Measurements from ENCODE around the gene SLC5A5.

Gene SLC5A5

GRCh38 chr19:17847538-17848366 lies 24.0 kb upstream of the SLC5A5 start, which contains the start of gene JAK3:
Gene JAK3, minus strand, starts transcription at chr19:17847982. Its CDS starts 3,565 bp downstream, at chr19:17844417.
- peak; percentile 82 for DNase-seq (ENCODE audit: low read depth)

- DNase-seq (ENCODE audit: low read depth) = no peak
Observed at GRCh38 chr19:17848595-17849292, 23.0 kb upstream of the SLC5A5 start.

- DNase-seq (ENCODE audit: low read depth) = no peak
Observed at GRCh38 chr19:17854061-17854460, 17.7 kb upstream of the SLC5A5 start.

- peak; percentile 91 for DNase-seq (ENCODE audit: low read depth)
Observed at GRCh38 chr19:17855280-17856152, 16.2 kb upstream of the SLC5A5 start.

DNA sequence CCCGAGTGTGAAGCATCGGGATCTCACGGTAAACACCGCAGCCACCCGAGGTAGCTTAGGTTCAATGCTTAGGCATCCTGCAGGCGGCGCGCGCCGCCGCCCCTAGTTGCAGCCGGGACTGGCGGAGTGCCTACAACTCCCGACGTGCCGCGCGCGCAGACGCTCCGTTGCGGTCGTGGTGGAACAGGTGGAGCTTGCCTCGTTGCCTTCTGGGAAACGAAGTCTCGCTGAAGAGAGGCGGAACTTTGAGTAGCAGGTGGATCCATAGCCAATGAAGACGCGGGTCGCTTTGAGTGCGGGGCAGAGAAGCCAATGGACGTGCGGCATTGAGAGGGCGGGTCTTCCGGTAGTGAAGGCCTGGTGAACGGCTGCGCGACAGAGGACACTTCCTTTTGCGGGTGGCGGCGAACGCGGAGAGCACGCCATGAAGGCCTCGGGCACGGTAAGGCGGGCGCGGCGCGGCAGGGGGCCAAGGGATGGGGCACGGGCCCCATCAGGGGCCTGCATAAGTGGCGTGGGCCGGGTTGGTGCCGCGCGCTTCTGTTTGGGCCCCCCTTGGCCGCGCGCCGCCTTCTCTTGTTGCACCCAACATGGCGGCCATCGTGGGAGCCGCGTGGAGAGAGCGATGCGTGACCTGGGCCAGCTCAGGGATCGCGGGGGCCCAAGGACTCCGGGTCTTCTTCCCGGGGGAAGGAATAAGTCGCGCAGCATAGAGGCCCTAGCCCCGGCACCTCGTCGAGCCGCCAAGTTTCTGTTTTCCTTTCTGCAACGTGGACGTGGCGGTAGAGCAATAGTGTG lies 12.0 kb upstream of the SLC5A5 start, which contains the start of gene RPL18A:
Gene RPL18A, plus strand, starts transcription at position 378 of the 798 bp plus-strand sequence. Its CDS starts 47 bp downstream, at position 425.
- peak; percentile 99 for DNase-seq (ENCODE audit: low read depth)

DNA sequence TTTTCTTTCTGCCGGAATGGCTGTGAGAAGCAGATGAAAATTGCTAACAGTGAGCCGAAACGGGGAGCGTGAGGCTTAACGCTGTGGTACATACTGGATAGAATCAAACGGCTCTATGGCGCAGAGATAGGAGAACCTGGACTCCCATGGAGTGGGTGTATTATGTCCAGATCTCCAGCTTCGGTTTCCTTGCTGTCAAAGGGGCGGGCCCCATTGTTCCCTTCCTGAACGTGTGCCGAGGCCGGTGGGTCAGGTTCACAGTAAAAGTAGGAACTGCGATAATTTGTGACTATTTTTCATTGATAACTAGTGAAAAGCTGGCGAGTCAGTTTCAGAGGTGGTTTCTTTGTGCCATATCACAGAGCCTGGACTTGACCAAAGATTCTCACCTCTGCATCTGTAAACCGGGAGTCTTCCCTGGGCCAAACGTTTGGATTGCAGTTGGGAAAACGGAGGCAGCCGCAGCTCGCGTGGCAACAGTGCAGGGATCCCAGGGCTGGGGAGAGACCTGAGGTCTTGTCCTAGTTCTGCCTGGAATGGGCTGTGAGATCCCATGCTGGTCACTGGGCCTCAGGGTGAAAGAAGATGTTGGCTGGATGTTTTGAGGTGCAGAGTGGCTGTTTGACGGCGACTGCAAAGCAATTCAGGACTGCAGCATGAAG lies 11.3 kb upstream of the SLC5A5 start:
- no peak for DNase-seq (ENCODE audit: low read depth)

DNA sequence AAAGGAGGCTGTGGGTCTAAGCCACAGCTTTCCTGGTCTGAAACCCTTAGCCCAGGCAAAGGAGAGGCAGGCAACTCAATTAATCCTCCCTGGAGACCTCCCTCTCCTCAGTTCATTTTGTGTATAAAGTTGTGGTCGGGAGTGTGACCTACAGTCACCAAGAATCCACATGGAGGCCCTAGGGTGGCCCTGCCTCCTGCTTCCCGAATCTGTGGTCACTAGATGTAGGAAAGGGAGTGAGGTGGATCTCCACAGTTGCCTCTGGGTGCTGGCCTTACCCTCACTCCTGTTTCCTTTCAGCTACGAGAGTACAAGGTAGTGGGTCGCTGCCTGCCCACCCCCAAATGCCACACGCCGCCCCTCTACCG lies 10.8 kb upstream of the SLC5A5 start:
- no peak for DNase-seq (ENCODE audit: low read depth)

DNA sequence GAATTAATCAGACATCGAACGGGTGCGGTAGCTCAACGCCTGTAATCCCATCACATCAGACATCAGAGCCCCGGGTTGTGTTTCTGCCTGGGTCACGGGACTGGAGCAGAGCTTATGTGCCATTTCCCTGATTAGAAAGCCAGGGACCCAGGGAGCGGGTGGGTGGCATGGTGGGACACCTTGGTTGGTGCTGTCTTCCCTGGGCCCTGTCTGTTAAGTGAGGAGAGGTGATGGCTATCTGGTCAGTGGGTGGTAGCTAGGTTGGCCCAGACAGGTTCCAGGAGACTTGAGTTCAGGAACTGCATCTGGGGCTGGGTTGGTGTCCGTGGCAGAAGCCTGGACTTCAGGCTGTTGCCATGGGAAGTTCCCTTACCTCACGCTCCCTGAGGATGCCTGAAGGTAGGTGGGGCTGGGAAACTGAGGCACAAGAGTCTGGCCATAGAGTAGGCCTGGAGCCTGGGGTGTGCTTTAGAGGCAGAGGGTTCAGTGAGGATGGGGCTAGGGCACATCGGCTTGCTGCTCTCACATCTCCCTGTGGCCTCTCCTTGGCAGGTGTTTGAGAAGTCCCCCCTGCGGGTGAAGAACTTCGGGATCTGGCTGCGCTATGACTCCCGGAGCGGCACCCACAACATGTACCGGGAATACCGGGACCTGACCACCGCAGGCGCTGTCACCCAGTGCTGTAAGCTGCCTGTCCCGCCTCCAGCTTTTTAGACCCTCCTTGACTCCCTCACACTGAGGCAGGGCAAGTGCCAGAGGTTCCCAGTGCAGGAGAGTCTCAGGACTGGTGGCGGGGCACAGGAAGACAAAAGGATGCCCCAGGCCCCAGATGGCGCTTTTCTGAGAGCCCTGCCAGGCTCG lies 10.0 kb upstream of the SLC5A5 start:
- no peak for DNase-seq (ENCODE audit: low read depth)

GRCh38 chr19:17862711-17863519 lies 8.8 kb upstream of the SLC5A5 start:
- DNase-seq (ENCODE audit: low read depth) = no peak

GRCh38 chr19:17863520-17864182 lies 8.1 kb upstream of the SLC5A5 start:
- DNase-seq (ENCODE audit: low read depth) = no peak

DNA sequence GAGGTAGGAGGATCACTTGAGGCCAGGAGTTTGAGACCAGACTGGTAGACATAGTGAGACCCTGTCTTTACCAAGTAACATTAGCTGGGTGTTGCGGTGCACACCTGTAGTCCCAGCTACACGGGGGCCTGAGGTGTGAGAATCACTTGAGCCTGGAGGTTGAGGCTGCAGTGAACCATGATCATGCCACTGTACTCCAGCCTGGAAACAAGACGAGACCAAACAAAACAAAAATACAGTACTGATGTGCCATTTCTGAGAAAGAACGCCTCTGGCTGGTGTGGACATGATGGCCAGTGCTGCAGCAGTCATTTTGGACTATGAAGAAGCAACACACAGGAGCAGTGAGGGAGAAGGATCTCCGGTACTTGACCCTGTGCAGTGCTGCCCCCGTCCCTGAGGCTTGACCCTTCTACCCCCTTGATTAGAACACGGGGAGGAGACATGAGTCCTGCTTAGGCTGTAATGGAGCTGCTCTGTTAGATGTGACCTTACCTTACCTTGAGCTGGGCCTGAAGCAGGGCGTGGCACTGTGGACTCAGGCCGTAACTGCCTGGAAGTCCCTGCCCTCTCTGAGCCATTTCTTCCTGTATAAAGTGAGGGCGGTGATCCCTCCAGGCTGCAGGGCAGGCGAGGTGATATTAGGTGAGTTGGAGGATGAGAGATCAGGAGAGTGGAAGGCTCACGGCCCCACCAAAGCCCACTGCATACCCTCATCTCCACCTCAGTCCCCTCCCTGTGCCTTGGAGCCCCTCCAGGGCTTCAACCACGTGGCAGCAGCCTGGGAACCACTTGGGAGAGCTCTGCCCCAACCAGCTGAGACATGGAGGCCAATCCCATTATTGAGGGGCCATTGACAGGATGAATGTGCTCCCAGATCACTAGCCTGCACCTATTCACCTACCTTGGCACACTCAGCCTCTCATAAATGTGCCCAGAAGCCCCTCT lies 6.1 kb upstream of the SLC5A5 start:
- DNase-seq (ENCODE audit: low read depth) = no peak

GRCh38 chr19:17866312-17866963 lies 5.3 kb upstream of the SLC5A5 start:
- no peak for DNase-seq (ENCODE audit: low read depth)

GRCh38 chr19:17866964-17867486 lies 4.7 kb upstream of the SLC5A5 start:
- no peak for DNase-seq (ENCODE audit: low read depth)

- no peak for DNase-seq (ENCODE audit: low read depth)
Observed at GRCh38 chr19:17868669-17869068, 3.1 kb upstream of the SLC5A5 start.

GRCh38 chr19:17869114-17869608 lies 2.6 kb upstream of the SLC5A5 start:
- DNase-seq (ENCODE audit: low read depth) = no peak

All from activated gamma-delta T cell treated with anti-CD3 and anti-CD28 coated beads, Interleukin-2, amount 50 U/mL, for 16 hours (primary cell).